HEK293T (cell line): ENCODE data around the gene EML6.

Experiments used
- CTCF ChIA-PET: fragments of 350-600 bp; formaldehyde crosslinking; extraction: SDS; loops from one replicate; lab custom pipeline; 2021; ENCODE audit warnings: antibody characterized with exemption, inconsistent platforms; lab: Yijun Ruan, JAX
- POLR2A ChIA-PET: fragments of 350-600 bp; formaldehyde crosslinking; extraction: SDS; loops from one replicate; lab custom pipeline; 2020; ENCODE audit warnings: antibody characterized with exemption, inconsistent platforms; lab: Yijun Ruan, JAX
- DNase-seq: peaks from one replicate; pipeline ENCODE4 v3.0.0; 2012; ENCODE audit warnings: mixed read lengths; ENCODE audit errors: extremely low spot score
- ARNT ChIP-seq: fragments of 450-650 bp; IDR thresholded peaks from 2 replicates; pipeline ENCODE4 v1.6.1; 2017; ENCODE audit warnings: mild to moderate bottlenecking
- BHLHE40 ChIP-seq: fragments of 450-650 bp; IDR thresholded peaks from 2 replicates; pipeline ENCODE4 v1.6.1; 2016; ENCODE audit warnings: mild to moderate bottlenecking, moderate library complexity, borderline replicate concordance
- CTBP1 ChIP-seq: fragments of 450-650 bp; IDR thresholded peaks from 2 replicates; pipeline ENCODE4 v1.6.1; 2016; ENCODE audit warnings: borderline replicate concordance
- ELF4 ChIP-seq: fragments of 450-650 bp; IDR thresholded peaks from 2 replicates; pipeline ENCODE4 v1.6.1; 2017; ENCODE audit warnings: antibody characterized with exemption
- FOXA1 ChIP-seq: fragments of 450-650 bp; IDR thresholded peaks from 2 replicates; pipeline ENCODE4 v1.6.1; 2016; ENCODE audit warnings: mild to moderate bottlenecking
- FOXK2 ChIP-seq: fragments of 450-650 bp; IDR thresholded peaks from 2 replicates; pipeline ENCODE4 v1.6.1; 2016; ENCODE audit warnings: mild to moderate bottlenecking
- FOXM1 ChIP-seq: fragments of 450-650 bp; IDR thresholded peaks from 2 replicates; pipeline ENCODE4 v1.6.1; 2017; ENCODE audit warnings: mild to moderate bottlenecking, borderline replicate concordance
- HDGF ChIP-seq: fragments of 450-650 bp; IDR thresholded peaks from 2 replicates; pipeline ENCODE4 v1.6.1; 2017; ENCODE audit warnings: antibody characterized with exemption, borderline replicate concordance
- L3MBTL2 ChIP-seq: fragments of 450-650 bp; conservative IDR thresholded peaks from 2 replicates; pipeline ENCODE4 v1.6.1; 2016; ENCODE audit warnings: mild to moderate bottlenecking
- LEF1 ChIP-seq: fragments of 450-650 bp; IDR thresholded peaks from 2 replicates; pipeline ENCODE4 v1.6.1; 2017; ENCODE audit warnings: mild to moderate bottlenecking, borderline replicate concordance
- NFRKB ChIP-seq: fragments of 450-650 bp; IDR thresholded peaks from 2 replicates; pipeline ENCODE4 v1.6.1; 2016; ENCODE audit warnings: mild to moderate bottlenecking, moderate library complexity
- SP1 ChIP-seq: fragments of 450-650 bp; IDR thresholded peaks from 2 replicates; pipeline ENCODE4 v1.6.1; 2017
- SUZ12 ChIP-seq: fragments of 450-650 bp; IDR thresholded peaks from 2 replicates; pipeline ENCODE4 v1.6.1; 2016; ENCODE audit warnings: mild to moderate bottlenecking
- TARDBP ChIP-seq: fragments of 450-650 bp; IDR thresholded peaks from 2 replicates; pipeline ENCODE4 v1.6.1; 2016
- ZNF384 ChIP-seq: fragments of 450-650 bp; IDR thresholded peaks from 2 replicates; pipeline ENCODE4 v1.6.1; 2016
- TF ChIP-seq, protein P1 (sequence below): fragments of 450-650 bp; IDR thresholded peaks from 2 replicates; pipeline ENCODE4 v1.6.1; 2016

EML6 gene

DNA sequence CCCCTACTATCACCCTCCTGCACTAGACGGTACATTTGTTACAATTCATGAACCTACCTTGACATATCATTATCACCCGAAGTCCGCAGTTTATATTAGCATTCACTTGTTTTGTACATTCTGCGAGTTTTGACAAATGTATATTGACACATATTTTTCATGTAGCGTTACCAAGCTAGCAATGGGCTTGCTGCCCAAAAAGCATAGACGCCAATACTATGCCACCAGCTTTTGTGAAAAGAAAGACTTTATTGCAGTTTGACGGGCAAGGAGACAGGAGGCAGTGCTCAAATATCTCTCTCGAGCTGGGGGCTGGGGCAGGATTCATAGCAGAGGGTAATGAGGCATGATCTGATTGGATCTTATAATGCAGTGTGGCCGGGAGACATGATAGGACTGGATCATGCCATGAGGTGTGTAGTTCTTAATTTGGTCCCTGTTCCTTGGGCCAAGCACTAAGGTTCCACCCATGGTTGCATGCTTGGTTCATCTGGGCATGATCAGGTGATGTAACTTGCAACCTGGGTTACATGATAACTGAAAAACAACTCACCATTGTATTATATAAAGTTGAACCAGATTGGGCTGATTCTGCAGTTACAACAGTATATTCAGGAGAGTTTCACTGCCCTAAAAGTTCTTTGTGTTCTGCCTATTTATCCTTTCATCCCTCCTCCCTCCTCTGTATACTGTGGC, 164.5 kb downstream of the EML6 start:
- POLR2A ChIA-PET, result no interaction called here
- no peak for DNase-seq
- CTCF ChIA-PET, result no interaction called here
- TF ChIP-seq FOXA1 (no peak), ZNF384 (no peak), SP1 (no peak), NFRKB (no peak)

DNA sequence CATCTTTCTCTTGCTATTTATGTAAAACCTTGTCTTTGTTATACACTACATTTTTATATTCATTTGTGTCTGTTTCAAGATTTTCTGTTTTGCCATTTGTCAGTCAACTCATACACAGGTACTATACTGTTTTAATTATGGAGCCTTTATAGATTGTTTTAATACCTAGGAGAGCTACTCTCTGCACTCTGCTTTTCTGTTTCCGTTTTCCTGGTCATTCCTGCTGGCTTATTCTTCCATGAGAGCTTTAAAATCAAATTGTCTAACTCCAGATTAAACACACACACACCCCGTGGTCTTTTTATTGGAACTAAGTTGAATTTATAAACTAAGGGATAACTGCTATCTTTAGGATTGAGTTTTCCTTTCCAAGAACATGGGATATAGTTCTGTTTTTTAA, 165.6 kb downstream of the EML6 start:
- CTCF ChIA-PET, result no interaction called here
- no peak for DNase-seq
- no peak for TF ChIP-seq CTBP1
- TF ChIP-seq FOXM1, result no peak
- TF ChIP-seq FOXA1, result no peak
- no peak for TF ChIP-seq LEF1
- no peak for TF ChIP-seq BHLHE40
- TF ChIP-seq ELF4, result no peak
- TF ChIP-seq FOXK2, result no peak
- no peak for TF ChIP-seq ARNT
- no peak for TF ChIP-seq SUZ12
- no peak for TF ChIP-seq TARDBP
- TF ChIP-seq, protein P1, sequence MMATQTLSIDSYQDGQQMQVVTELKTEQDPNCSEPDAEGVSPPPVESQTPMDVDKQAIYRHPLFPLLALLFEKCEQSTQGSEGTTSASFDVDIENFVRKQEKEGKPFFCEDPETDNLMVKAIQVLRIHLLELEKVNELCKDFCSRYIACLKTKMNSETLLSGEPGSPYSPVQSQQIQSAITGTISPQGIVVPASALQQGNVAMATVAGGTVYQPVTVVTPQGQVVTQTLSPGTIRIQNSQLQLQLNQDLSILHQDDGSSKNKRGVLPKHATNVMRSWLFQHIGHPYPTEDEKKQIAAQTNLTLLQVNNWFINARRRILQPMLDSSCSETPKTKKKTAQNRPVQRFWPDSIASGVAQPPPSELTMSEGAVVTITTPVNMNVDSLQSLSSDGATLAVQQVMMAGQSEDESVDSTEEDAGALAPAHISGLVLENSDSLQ, result no peak
- no peak for TF ChIP-seq L3MBTL2
- no peak for TF ChIP-seq HDGF
- no peak for TF ChIP-seq SP1
- TF ChIP-seq ZNF384, result no peak
- no peak for TF ChIP-seq NFRKB
- POLR2A ChIA-PET, result no interaction called here

DNA sequence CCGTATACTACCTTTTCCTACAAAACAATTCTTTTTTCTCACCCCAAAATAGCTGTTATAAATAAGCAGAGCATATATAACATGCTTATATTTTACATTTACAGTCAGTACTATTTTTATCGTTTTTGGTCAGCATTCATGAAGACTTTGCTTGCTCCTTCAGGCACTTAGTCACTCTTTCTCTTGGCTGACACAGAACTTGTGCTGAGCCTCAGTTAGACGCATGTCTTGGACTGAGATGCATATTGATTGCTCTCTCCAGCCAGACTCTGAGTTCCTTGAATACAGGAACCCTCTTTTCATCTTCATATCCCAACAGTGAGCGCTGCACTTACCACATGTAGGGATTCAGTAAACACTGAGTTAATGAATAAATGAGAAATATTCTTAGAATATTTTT, 168.4 kb downstream of the EML6 start:
- CTCF ChIA-PET, result no interaction called here

DNA sequence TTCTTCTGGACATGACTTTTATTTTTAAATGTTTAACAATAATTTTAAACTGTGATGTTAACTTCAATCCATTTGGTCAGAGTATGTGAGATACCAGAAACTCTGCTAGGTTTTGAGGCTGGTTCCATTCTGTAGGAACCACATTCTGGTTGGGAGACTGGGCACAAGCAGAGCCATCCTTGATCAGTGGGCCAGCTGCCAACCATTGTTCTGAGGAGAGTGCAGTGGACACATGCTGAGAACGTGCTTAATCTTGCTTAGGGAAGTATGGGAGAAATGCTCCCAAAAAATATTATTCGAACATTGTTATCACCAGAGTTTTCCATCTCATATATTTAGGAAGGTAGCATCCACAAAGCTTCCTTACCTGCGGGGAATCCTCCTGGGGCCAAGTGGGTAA, 171.0 kb downstream of the EML6 start:
- POLR2A ChIA-PET, result no interaction called here
- CTCF ChIA-PET, result interaction anchor here (0.5 kb wide), 1 partner anchor 127 kb away, joined by 3 read pairs; no protein-coding TSS in a partner anchor
- no peak for DNase-seq
- TF ChIP-seq CTBP1 (no peak), SUZ12 (no peak)
- TF ChIP-seq, protein P1, result no peak

More for the DNA sequence above, 168.4 kb downstream of the EML6 start:
- POLR2A ChIA-PET, result no interaction called here
- no peak for DNase-seq
- TF ChIP-seq ELF4 (no peak), ZNF384 (no peak), HDGF (no peak), FOXM1 (no peak), NFRKB (no peak), ARNT (no peak), SUZ12 (no peak), TARDBP (no peak), BHLHE40 (no peak), FOXK2 (no peak), FOXA1 (no peak), SP1 (no peak), L3MBTL2 (no peak), CTBP1 (no peak), LEF1 (no peak)
- TF ChIP-seq, protein P1, result no peak

DNA sequence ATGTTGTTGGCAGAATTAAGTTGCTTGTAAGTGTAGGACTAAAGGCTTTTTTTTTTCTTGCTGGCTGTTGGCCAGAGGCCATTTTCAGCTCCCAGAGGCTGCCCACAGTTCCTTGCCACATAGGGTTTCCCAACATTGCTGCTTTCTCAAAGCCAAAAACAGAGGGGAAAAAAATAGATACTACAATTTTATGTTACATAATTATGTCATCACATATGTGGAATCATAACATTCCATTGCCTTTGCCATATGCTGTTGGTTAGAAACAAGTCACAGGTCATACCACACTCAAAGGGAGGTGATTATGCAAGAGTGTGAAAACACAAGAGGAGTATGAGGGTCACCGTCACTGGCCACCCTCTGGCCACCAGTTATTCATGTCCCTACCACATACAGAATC, 172.3 kb downstream of the EML6 start:
- POLR2A ChIA-PET, result no interaction called here
- DNase-seq, result no peak
- CTCF ChIA-PET, result no interaction called here
- TF ChIP-seq ELF4 (no peak), FOXA1 (no peak), ZNF384 (no peak), SP1 (no peak), CTBP1 (no peak), BHLHE40 (no peak), SUZ12 (no peak), TARDBP (no peak), L3MBTL2 (no peak), FOXM1 (no peak), LEF1 (no peak), HDGF (no peak)
- TF ChIP-seq, protein P1, result no peak
